ENCODE measurements around the gene CCDC192.

The CCDC192 gene

GRCh38 chr5:127884416-127884815 is 181.2 kb downstream of the CCDC192 start:
- no peak for DNase-seq

- DNase-seq: no peak
These were observed 182.0 kb downstream of the CCDC192 start for GRCh38 chr5:127885176-127885575.

DNA sequence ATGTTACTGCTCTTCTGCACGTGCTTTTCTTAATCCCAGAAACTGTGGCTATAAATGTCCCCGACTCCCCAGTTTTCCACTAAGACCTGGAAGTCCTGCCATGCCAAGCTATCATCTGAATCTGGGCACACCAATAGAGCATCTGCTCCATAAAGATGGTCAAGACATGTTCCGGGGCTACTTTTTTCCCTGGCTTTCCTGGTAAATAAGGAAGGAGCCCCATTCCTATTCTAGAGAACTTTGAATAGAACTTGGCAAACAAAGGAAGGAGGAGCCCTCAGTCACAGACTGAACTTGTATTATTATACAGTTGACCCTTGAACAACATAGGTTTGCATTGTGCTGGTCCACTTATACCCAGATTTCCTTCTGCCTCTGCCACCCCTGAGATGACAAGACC is 182.9 kb downstream of the CCDC192 start:
- DNase-seq: no peak

- DNase-seq: no peak
These were observed 184.1 kb downstream of the CCDC192 start for GRCh38 chr5:127887282-127887681.

- DNase-seq: no peak
These were observed 188.8 kb downstream of the CCDC192 start for GRCh38 chr5:127891942-127892341.

DNA sequence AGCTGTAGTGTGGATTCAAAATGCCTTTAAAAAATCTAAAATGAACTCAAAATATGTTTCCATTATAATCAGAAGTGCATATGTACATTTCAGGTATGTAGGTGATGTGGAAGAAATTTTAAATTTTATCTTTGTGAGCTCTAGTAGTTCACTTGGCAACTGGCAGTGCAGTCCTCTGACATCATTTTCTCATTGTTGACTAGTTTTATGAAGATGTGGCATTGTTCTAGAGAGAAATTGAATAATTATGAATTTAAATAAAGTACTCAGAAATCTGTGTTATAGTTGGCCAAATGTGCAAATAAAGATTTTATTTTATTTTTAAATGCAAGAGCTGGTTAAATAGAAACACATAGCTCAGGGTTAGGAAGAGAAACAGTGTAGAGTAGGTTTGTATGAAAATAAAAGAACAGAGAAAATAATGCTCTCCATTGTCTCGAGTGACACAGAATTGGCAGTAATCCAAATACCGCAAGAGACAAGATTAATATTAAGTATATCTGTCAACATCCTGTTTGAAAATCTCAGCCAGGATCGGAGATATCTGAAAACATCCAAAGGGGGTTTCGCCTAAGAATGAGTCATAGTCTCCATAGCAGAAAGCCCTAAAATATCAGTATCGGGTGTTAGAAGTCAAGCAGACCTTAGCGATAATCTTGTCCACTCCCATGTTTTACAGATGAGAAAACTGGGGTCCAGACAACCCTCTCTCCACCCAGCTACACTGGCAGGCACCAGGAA is 189.4 kb downstream of the CCDC192 start:
- no peak for DNase-seq

- DNase-seq: no peak
These were observed 190.0 kb downstream of the CCDC192 start for GRCh38 chr5:127893232-127893631.

GRCh38 chr5:127894461-127894860 is 191.3 kb downstream of the CCDC192 start:
- DNase-seq: no peak

GRCh38 chr5:127898551-127899213 is 195.5 kb downstream of the CCDC192 start:
- no peak for DNase-seq

DNA sequence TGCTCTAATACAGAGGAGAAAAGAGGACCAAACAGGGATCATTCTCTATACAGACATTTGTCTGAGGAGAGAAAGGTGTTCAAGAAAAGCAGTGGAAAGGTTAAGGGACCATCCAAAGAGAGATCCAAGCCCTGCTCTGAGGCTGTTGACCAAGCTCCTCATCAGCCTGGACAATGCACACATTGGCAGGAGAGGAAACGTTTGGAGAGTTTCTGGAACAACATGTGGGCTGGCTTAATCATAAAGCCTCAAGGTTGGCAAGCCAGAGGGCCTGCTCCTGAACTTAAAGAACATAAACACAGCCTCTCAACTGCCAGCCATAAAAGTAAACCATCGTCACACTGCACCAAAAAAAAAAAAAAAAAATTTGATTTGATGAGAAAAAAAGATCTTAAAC is 196.0 kb downstream of the CCDC192 start:
- no peak for DNase-seq

- no peak for DNase-seq
These were observed 203.5 kb downstream of the CCDC192 start for GRCh38 chr5:127906562-127907204.

- DNase-seq: no peak
These were observed 204.7 kb downstream of the CCDC192 start for GRCh38 chr5:127907907-127908306.

DNA sequence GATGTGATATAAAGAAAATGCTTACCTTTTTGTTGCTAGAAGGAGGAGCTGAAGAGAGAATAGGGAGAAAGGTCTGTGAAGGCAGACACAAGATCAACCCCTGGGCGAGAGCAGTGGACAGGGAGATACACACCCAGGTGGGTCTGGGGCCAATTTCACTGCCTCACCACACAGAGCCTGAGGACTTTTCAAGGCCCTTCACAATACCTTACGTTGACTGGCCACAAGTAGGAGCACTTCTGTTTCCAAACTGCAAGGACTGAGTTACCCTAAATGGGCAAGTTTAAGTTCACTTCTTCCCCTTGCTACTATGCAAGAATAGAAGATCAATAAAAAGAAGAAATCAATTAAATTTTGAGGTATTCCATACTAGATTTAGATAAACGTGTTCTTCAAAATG is 205.9 kb downstream of the CCDC192 start:
- DNase-seq: no peak

GRCh38 chr5:127909821-127910220 is 206.6 kb downstream of the CCDC192 start:
- no peak for DNase-seq

DNA sequence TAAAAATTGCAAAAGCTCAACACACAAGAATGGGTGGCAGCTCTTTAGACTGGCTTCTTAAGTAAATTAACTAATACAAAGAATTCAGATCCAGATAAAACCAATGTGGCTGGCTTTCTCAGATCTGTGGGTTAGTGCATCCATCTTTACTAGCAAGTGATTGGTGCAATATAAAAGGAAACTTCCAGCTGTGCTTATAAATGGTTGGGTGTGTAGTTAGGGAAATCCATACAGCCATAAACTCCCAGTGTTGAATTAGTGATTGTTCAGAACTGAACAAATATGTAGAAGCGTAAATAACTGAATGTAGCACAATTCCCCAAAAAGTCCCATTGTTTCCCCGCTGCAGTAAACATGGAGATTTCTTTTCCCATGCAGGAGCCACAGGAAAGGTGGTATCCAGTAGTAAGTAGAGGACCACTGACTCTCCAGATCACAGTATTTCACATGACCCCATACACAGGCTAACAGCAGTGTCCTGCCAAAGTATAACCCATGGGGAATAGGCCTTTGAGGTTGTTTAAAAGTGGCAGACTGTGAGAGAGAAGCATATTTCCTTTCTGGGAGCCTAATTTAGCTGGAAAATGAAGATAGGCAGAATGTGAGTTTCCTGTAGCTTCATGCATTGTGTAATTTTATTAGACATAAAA is 207.2 kb downstream of the CCDC192 start:
- DNase-seq: no peak

GRCh38 chr5:127911619-127912018 is 208.4 kb downstream of the CCDC192 start:
- DNase-seq: no peak

DNA sequence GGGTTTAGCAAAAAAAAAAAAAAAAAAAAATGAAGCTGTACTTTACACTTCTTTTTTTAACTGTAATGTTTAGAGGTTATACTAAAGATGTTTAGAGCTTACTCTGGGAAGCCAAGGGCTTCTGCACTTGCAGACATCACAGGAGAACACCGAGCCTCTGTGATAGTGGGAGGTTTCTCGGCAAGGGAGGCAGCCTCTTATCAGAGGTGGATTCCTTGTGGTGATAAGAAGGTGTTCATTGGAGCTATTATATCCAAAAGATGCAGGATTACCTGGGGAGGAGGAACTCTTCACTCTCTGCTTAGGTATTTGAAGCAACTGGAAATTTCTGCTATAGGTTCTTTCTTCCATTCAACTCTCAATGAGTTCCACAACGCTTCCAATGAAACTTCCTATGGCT is 209.2 kb downstream of the CCDC192 start:
- DNase-seq: no peak

GRCh38 chr5:127916885-127917573 is 213.8 kb downstream of the CCDC192 start:
- DNase-seq: no peak

- no peak for DNase-seq
These were observed 216.0 kb downstream of the CCDC192 start for GRCh38 chr5:127919006-127919796.

DNA sequence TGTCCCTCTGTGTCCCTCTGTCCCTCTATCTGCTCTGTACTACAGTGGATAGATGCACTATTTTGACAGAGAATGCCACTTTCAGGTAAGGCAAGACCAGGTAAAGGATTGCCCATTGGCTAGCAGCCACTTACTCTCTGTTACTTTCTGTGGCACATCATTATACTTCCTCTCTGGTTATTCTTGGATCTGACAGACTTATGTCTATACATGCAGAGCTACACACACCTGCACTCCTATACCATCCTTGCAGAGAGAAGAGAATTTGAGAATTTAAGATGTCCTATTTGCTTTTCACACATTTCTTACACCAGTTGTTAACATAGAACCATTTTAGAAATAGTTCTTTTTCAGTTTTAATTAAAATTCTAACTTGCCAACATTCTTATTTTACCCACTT is 216.6 kb downstream of the CCDC192 start:
- no peak for DNase-seq

DNA sequence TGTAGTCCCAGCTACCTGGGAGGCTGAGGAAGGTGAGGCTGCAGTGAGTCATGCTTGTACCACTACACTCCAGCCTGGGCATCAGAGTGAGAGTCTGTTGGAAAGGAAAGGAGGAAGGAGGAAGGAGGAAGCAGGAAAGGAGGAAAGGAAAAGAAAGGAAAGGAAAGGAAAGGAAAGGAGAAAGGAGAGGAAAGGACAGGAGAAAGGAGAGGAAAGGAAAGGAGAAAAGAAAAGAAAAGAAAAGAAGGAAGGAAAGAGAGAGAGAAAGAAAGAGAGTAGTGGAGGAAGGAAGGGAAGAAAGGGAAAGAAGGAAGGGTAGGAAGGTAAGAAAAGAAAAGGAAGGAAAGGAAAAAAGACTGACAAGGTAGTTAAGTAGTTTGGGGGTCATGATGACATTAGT is 217.7 kb downstream of the CCDC192 start:
- no peak for DNase-seq

DNA sequence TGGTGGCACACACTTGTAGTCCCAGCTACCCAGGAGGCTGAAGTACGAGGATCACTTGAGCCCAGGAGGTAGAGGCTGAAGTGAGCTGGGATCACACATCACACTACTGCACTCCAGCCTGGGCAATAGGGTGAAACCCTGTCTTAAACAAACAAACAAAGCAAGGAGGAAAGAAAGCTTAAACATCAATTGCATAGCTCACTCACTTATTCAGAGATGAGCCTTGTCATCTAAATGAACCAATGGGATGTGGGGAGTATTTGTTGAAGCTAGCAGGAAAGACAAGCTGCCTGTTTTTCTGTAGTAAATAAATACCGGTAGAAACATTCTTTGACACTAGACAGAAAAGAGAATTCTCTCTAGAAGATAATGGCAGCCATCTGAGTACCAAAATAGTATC is 219.4 kb downstream of the CCDC192 start:
- DNase-seq: no peak

All from right kidney (tissue), 1 donor.